Hepatocyte (in vitro differentiated cells): ENCODE measurements around the gene FAM174C. TPM values are rescaled to one million over a fixed set of nuclear protein-coding genes. Genes with fewer than 3 reads are reported as not detected.

Experiments used
- DNase-seq: peaks from one replicate; pipeline ENCODE4 v3.0.0-alpha.2; 2016; ENCODE audit warnings: low spot score
- H2AFZ ChIP-seq: fragments of 200-600 bp; sonication (generic); 2 replicates; pipeline ENCODE4 v1.6.0; 2016; ENCODE audit warnings: antibody characterized with exemption, mild to moderate bottlenecking
- H3K27ac ChIP-seq: fragments of 200-600 bp; sonication (generic); 2 replicates; pipeline ENCODE4 v1.5.1; 2016; ENCODE audit warnings: mild to moderate bottlenecking
- H3K27me3 ChIP-seq: fragments of 200-600 bp; sonication (generic); 2 replicates; pipeline ENCODE4 v1.6.1; 2016
- H3K36me3 ChIP-seq: fragments of 200-600 bp; sonication (generic); replicated peaks from 2 replicates; pipeline ENCODE4 v1.5.1; 2016; ENCODE audit warnings: low read depth; ENCODE audit not compliant: insufficient read depth
- H3K4me1 ChIP-seq: fragments of 200-600 bp; sonication (generic); 2 replicates; pipeline ENCODE4 v1.5.1; 2016; ENCODE audit warnings: mild to moderate bottlenecking, moderate library complexity; ENCODE audit not compliant: insufficient read depth
- H3K4me2 ChIP-seq: fragments of 200-600 bp; sonication (generic); 2 replicates; pipeline ENCODE4 v1.6.0; 2016
- H3K4me3 ChIP-seq: fragments of 200-600 bp; sonication (generic); 2 replicates; pipeline ENCODE4 v1.5.1; 2016; ENCODE audit warnings: mild to moderate bottlenecking
- H3K79me2 ChIP-seq: fragments of 200-600 bp; sonication (generic); 2 replicates; pipeline ENCODE4 v1.6.0; 2017; ENCODE audit warnings: mild to moderate bottlenecking
- H3K9me2 ChIP-seq: fragments of 200-600 bp; sonication (generic); replicated peaks from 2 replicates; pipeline ENCODE4 v1.6.0; 2017; ENCODE audit warnings: mild to moderate bottlenecking; ENCODE audit not compliant: insufficient read depth
- H3K9me3 ChIP-seq: fragments of 200-600 bp; sonication (generic); 2 replicates; pipeline ENCODE4 v1.5.1; 2016; ENCODE audit warnings: low read depth, mild to moderate bottlenecking
- H4K20me1 ChIP-seq: fragments of 200-600 bp; sonication (generic); 2 replicates; pipeline ENCODE4 v1.6.0; 2016; ENCODE audit warnings: mild to moderate bottlenecking; ENCODE audit not compliant: insufficient read depth, poor library complexity, severe bottlenecking
- CTCF ChIP-seq: fragments of 200-600 bp; sonication (generic); IDR thresholded peaks from 2 replicates; pipeline ENCODE4 v1.5.1; 2016; ENCODE audit warnings: antibody characterized with exemption, mild to moderate bottlenecking; ENCODE audit not compliant: poor library complexity
- EZH2 ChIP-seq: fragments of 200-600 bp; sonication (generic); IDR thresholded peaks from 2 replicates; pipeline ENCODE4 v1.6.1; 2016; ENCODE audit warnings: antibody characterized with exemption, mild to moderate bottlenecking, borderline replicate concordance
- EZH2phosphoT487 ChIP-seq: fragments of 200-600 bp; sonication (generic); IDR thresholded peaks from one replicate; pipeline ENCODE4 v1.6.1; 2018; ENCODE audit warnings: antibody characterized with exemption, mild to moderate bottlenecking, low read depth, moderate library complexity; ENCODE audit not compliant: unreplicated experiment, severe bottlenecking
- WGBS: methylation state at CpG from one replicate; pipeline ENCODE4 v1.1.6; 2016; ENCODE audit warnings: low lambda C conversion rate; ENCODE audit errors: missing lambda C conversion rate; 5-methylcytosine and 5-hydroxymethylcytosine counted together
- polyA plus RNA-seq: library from polyadenylated mRNA; unstranded; fragments of >200 nt; fragmentation: Nextera tagmentation; extraction: Ambion mirVana; gene quantifications from 2 replicates; pipeline ENCODE4 v1.2.1, GENCODE V29; 2016
- total RNA-seq: library from RNA; depleted of rRNA; stranded (reverse); fragments of >200 nt; gene quantifications from 2 replicates; pipeline ENCODE4 v1.2.3, GENCODE V29; 2014

The FAM174C gene
- total and polyA plus RNA-seq, 2 experiments from 2014 or later: 25.5 to 79.9 TPM

DNA sequence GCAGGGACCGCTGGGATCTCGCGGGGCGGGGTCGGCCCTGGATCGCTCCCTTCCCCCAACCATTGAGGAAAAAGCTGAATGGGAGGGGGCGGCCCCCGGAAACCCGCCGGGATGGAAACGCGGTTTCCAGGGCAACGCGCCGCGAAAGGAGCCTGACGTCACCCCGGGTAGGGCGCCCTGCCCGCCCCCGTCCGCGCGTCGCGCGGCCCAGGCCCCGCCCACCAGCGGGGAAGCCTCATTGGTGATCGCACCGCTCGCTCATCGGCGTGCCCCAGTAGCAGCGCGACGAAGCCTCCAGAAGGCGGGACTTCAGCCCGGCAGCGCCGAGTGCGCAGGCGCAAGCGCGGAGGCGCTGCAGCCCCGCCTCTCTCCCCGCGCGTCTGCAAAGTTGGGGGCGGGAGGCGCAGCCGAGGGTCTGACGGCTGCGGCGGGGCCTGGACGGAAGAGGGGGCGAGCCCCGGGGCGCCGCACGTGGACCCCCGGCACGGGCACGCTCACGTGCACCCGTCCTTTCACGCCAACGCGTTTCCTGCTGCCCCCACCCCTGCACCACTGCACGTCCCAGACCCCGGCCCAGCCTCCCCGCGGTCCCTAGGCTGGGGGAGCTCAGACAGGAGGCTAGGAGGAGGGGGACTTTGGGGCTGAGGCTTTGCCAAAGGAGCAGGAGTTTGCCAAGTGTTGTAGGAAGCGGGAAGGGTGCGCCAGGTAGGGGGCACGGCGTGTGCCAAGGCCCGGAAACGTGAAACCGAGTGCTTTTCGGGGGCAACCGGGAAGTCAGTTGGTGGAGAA is 14.4 kb upstream of the FAM174C start:
- H3K9me2 ChIP-seq: no peaks in the 10 kb centered on the region
- H3K4me1 ChIP-seq: peaks cover 71% of the 10 kb centered on the region
- H2AFZ ChIP-seq: no peak overlapping the region
- H3K79me2 ChIP-seq: peaks cover 28% of the 10 kb centered on the region
- H3K4me2 ChIP-seq: peak overlapping the region; percentile 93
- H3K9me3 ChIP-seq: no peaks in the 10 kb centered on the region
- H3K4me3 ChIP-seq: peak overlapping the region; percentile 66
- DNase-seq: peak; percentile 99
- H4K20me1 ChIP-seq: peaks cover 15% of the 10 kb centered on the region
- H3K36me3 ChIP-seq: no peaks in the 10 kb centered on the region
- no peak for TF ChIP-seq CTCF
- TF ChIP-seq EZH2phosphoT487: no peak
- no peak for TF ChIP-seq EZH2
- no peaks in the 10 kb centered on the region for H3K27me3 ChIP-seq
- WGBS: 4% methylated on average over 49 of the region's 83 CpGs
- peak overlapping the region; percentile 98 for H3K27ac ChIP-seq

DNA sequence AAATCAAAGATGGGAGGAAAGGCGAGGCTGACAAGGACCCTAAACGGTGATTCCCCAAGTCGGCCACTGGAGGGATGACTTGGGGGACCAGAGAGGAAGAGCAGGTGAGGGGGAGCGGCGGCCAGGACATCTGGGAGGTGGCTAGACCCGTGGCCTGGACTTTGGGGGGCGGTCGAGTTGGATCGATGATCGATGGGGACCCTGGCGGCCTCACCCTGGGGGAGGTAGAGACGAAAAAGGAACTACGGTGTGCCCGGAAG is 13.9 kb upstream of the FAM174C start:
- Histone ChIP-seq H4K20me1 (peaks cover 12% of the 10 kb centered on the region), H3K4me3 (peak overlapping the region; percentile 66), H2AFZ (no peak overlapping the region), H3K27me3 (no peaks in the 10 kb centered on the region), H3K9me3 (no peaks in the 10 kb centered on the region), H3K79me2 (peaks cover 22% of the 10 kb centered on the region), H3K36me3 (no peaks in the 10 kb centered on the region), H3K4me2 (peak overlapping the region; percentile 93), H3K9me2 (no peaks in the 10 kb centered on the region), H3K27ac (peak overlapping the region; percentile 98), H3K4me1 (peaks cover 76% of the 10 kb centered on the region)
- TF ChIP-seq EZH2phosphoT487: no peak
- peak; percentile 6 for TF ChIP-seq CTCF
- TF ChIP-seq EZH2: no peak
- 33% methylated on average over 11 of the region's 14 CpGs for WGBS
- DNase-seq: no peak

DNA sequence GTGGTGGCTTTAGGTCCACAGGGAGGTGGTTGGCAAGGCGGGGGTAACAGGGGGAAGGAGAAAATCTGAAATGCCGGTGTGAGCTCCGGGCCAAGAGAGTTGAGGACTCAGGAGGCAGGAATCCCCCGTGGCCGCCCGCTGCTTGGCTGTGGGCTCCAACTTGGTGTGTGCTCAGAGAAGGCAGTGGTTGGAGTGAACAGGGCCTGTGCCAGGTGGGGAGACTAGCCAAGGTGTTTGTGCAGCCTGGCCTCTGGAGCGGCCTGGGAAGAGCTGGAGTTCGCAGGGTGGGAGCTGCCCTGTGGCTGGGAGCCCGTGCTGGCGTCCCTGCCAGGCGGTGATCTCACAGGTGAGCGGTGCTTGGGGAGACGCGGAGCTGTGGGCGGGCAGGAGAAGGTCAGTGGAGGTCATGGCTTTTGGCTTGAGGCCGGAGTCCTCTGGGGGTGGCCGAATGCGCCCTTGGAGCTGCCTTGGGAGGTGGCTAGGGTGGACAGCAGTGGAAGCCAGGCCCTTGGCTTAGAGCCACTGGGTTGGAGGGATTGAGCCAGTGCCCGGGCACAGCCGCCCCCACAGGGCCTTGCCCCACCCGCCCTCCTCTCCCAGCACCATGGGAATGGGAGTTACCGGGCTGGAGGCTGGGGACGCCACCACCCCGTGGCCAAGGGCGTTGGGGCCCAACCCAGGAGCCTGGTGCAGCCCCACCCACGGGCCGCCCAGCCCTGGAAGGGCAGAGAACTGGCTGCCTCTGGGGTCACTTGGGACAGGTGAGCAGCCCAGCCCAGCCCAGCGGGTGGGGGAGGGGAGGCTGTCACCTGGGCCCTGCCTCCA is 13.3 kb upstream of the FAM174C start:
- Histone ChIP-seq H3K4me2 (peak overlapping the region; percentile 93), H3K9me3 (no peaks in the 10 kb centered on the region), H3K36me3 (no peaks in the 10 kb centered on the region), H3K27ac (peak overlapping the region; percentile 98), H2AFZ (no peak overlapping the region), H3K4me3 (no peak overlapping the region), H4K20me1 (peaks cover 8% of the 10 kb centered on the region), H3K4me1 (peaks cover 78% of the 10 kb centered on the region), H3K79me2 (peaks cover 17% of the 10 kb centered on the region), H3K9me2 (no peaks in the 10 kb centered on the region), H3K27me3 (no peaks in the 10 kb centered on the region)
- DNase-seq: peak; percentile 90
- TF ChIP-seq EZH2phosphoT487: no peak
- no peak for TF ChIP-seq CTCF
- no peak for TF ChIP-seq EZH2
- 50% methylated on average over 22 of the region's 28 CpGs for WGBS
